Astrocyte (in vitro differentiated cells and primary cell): ENCODE measurements around the gene TAF8. TPM values are rescaled to one million over a fixed set of nuclear protein-coding genes. Genes with fewer than 3 reads are reported as not detected.

Source experiments
- DNase-seq: peaks from one replicate; pipeline ENCODE4 v3.0.0-alpha.2; 2010; ENCODE audit warnings: low read depth
- FAIRE-seq: peaks from 2 replicates; lab custom pipeline; 2011; peaks lifted over from hg19 to GRCh38; lab: Jason Lieb, UNC
- H2AFZ ChIP-seq: 2 replicates; pipeline ENCODE4 v1.6.0; 2012; ENCODE audit warnings: low read depth, low read length, inconsistent platforms
- H3K27ac ChIP-seq: 2 replicates; pipeline ENCODE4 v1.5.1; 2011; ENCODE audit warnings: low read depth, low read length, inconsistent platforms
- H3K27me3 ChIP-seq: 2 replicates; pipeline ENCODE4 v1.6.0; 2011; ENCODE audit warnings: low read length, inconsistent platforms; ENCODE audit not compliant: insufficient read depth
- H3K36me3 ChIP-seq: 2 replicates; pipeline ENCODE4 v1.5.1; 2011; ENCODE audit warnings: low read length, inconsistent platforms; ENCODE audit not compliant: insufficient read depth
- H3K4me1 ChIP-seq: 2 replicates; pipeline ENCODE4 v1.5.1; 2011; ENCODE audit warnings: low read length, inconsistent platforms; ENCODE audit not compliant: insufficient read depth
- H3K4me2 ChIP-seq: 2 replicates; pipeline ENCODE4 v1.6.0; 2012; ENCODE audit warnings: low read length, inconsistent platforms
- H3K4me3 ChIP-seq: 2 replicates; pipeline ENCODE4 v1.5.1; 2011; ENCODE audit warnings: low read depth, mild to moderate bottlenecking, low read length, inconsistent platforms; ENCODE audit not compliant: insufficient read depth
- H3K79me2 ChIP-seq: 2 replicates; pipeline ENCODE4 v1.6.0; 2012; ENCODE audit warnings: mild to moderate bottlenecking, low read length, inconsistent platforms; ENCODE audit not compliant: insufficient read depth
- H3K9ac ChIP-seq: 2 replicates; pipeline ENCODE4 v1.6.0; 2012; ENCODE audit warnings: mild to moderate bottlenecking, low read length, inconsistent platforms
- H3K9me3 ChIP-seq: 2 replicates; pipeline ENCODE4 v1.5.1; 2012; ENCODE audit warnings: low read depth, mild to moderate bottlenecking, low read length, inconsistent platforms; ENCODE audit not compliant: insufficient read depth
- H4K20me1 ChIP-seq: 2 replicates; pipeline ENCODE4 v1.6.0; 2012; ENCODE audit warnings: low read length, inconsistent platforms; ENCODE audit not compliant: insufficient read depth
- H3K27ac Mint-ChIP-seq: one replicate; pipeline ENCODE4 v1.8.0; 2021; ENCODE audit warnings: mild to moderate bottlenecking, mixed read lengths; ENCODE audit not compliant: unreplicated experiment
- H3K27me3 Mint-ChIP-seq: one replicate; pipeline ENCODE4 v1.8.0; 2021; ENCODE audit warnings: low read depth, mixed read lengths; ENCODE audit not compliant: unreplicated experiment
- H3K36me3 Mint-ChIP-seq: one replicate; pipeline ENCODE4 v1.8.0; 2021; ENCODE audit warnings: low read depth, mixed read lengths; ENCODE audit not compliant: unreplicated experiment
- H3K4me1 Mint-ChIP-seq: one replicate; pipeline ENCODE4 v1.8.0; 2021; ENCODE audit warnings: low read depth, mixed read lengths; ENCODE audit not compliant: unreplicated experiment
- H3K4me3 Mint-ChIP-seq: one replicate; pipeline ENCODE4 v1.8.0; 2021; ENCODE audit warnings: mild to moderate bottlenecking, moderate library complexity, mixed read lengths; ENCODE audit not compliant: unreplicated experiment
- H3K9me3 Mint-ChIP-seq: one replicate; pipeline ENCODE4 v1.8.0; 2021; ENCODE audit warnings: mild to moderate bottlenecking, mixed read lengths; ENCODE audit not compliant: unreplicated experiment
- CTCF ChIP-seq: IDR thresholded peaks from 2 replicates; pipeline ENCODE4 v1.5.1; 2011; ENCODE audit warnings: low read depth, mild to moderate bottlenecking, inconsistent platforms, low read length, moderate library complexity; ENCODE audit not compliant: insufficient read depth
- EZH2 ChIP-seq: IDR thresholded peaks from 2 replicates; pipeline ENCODE4 v1.6.1; 2012; ENCODE audit warnings: mild to moderate bottlenecking, low read length, inconsistent platforms; ENCODE audit not compliant: insufficient read depth
- total RNA-seq: library from RNA; stranded (reverse); gene quantifications from 2 replicates; pipeline ENCODE4 v1.2.1, GENCODE V29; 2021

Gene TAF8
- total RNA-seq, 1 donor from 2014 or later: 14.8 TPM

DNA sequence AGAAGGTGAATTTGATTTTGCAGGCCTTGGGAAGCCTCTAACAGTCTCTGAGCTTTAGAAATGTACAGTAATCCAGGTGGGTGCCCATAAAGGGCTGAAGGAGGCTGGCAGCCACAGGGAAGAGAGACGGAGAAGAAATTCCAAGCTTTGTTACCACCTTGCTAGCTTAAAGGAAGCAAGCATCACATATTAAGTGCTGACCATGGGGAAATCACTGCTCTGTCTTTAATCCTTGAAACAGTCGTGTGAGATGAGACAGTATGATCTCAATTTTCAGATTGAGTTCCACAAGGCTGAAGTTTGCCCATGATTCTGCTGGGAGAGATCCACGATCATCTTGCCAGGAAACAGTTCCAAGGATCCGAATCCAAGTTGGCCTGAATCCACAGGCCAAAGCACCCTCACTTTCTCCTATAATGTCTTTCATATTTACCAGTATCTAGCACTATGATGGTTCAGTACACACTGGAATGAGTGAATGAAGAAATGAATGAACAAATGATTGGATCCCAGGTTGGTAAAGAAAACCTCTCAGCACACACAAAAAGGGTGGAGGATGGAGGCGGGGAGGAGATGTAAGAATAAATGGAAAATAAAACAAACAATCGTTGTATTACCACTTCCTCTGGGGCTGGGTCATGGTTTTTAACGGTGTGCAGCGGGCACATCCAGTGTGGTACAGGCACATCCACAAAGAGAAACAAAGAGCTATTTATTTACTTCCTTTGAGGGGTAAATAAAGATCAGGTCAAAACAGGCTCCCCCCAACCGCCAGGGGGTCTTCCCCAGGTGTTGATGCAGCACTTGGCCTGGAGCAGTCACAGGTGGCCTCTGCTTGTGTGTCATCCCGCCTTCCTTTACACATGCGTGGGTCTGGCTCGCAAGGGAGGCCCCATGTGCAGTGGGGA, 28.2 kb upstream of the TAF8 start:
- Mint-ChIP-seq H3K27ac (no peak overlapping the region), H3K9me3 (peaks cover 2% of the 10 kb centered on the region), H3K27me3 (peaks cover 3% of the 10 kb centered on the region), H3K36me3 (peaks cover 3% of the 10 kb centered on the region), H3K4me1 (peaks cover 5% of the 10 kb centered on the region), H3K4me3 (no peak overlapping the region)
- no peak overlapping the region for H3K27ac ChIP-seq
- no peak for FAIRE-seq
- H3K4me1 ChIP-seq: peaks cover 4% of the 10 kb centered on the region
- no peak overlapping the region for H2AFZ ChIP-seq
- no peak overlapping the region for H3K4me3 ChIP-seq
- no peak for DNase-seq
- H4K20me1 ChIP-seq: no peaks in the 10 kb centered on the region
- no peaks in the 10 kb centered on the region for H3K9me3 ChIP-seq
- no peaks in the 10 kb centered on the region for H3K27me3 ChIP-seq
- no peaks in the 10 kb centered on the region for H3K36me3 ChIP-seq
- TF ChIP-seq CTCF: no peak
- no peak for TF ChIP-seq EZH2
- no peak overlapping the region for H3K9ac ChIP-seq
- H3K4me2 ChIP-seq: no peak overlapping the region
- H3K79me2 ChIP-seq: no peaks in the 10 kb centered on the region

GRCh38 chr6:42022755-42023384, 27.5 kb upstream of the TAF8 start:
- H3K9me3 ChIP-seq: no peaks in the 10 kb centered on the region
- H3K27ac ChIP-seq: no peak overlapping the region
- FAIRE-seq: no peak
- no peak overlapping the region for H3K4me2 ChIP-seq
- Mint-ChIP-seq H3K4me3 (no peak overlapping the region), H3K27ac (no peak overlapping the region), H3K27me3 (peaks cover 3% of the 10 kb centered on the region), H3K36me3 (peaks cover 3% of the 10 kb centered on the region), H3K9me3 (peaks cover 2% of the 10 kb centered on the region), H3K4me1 (no peaks in the 10 kb centered on the region)
- H3K4me1 ChIP-seq: no peaks in the 10 kb centered on the region
- H4K20me1 ChIP-seq: no peaks in the 10 kb centered on the region
- no peak for DNase-seq
- no peak overlapping the region for H2AFZ ChIP-seq
- no peaks in the 10 kb centered on the region for H3K36me3 ChIP-seq
- no peak overlapping the region for H3K4me3 ChIP-seq
- no peaks in the 10 kb centered on the region for H3K79me2 ChIP-seq
- no peak for TF ChIP-seq EZH2
- TF ChIP-seq CTCF: no peak
- H3K9ac ChIP-seq: no peak overlapping the region
- no peaks in the 10 kb centered on the region for H3K27me3 ChIP-seq
